Activated naive CD4-positive, alpha-beta T cell treated with anti-CD3 and anti-CD28 coated beads, Interleukin-2, amount 10 ng/mL, durations not matched to agents 7 days and 5 days (primary cell): ENCODE measurements around the gene EIF3K.

Experiments used
- CTCF ChIA-PET: fragments of 350-600 bp; sonication (Branson Sonifier 250); formaldehyde crosslinking; loops from one replicate; lab custom pipeline; 2021; ENCODE audit warnings: antibody characterized with exemption; lab: Charles Lee
- DNase-seq: peaks from one replicate; pipeline ENCODE4 v3.0.0-alpha.2; 2020
- H3K27ac Mint-ChIP-seq: one replicate; pipeline ENCODE4 v1.8.0; 2021; ENCODE audit warnings: mild to moderate bottlenecking, moderate library complexity, mixed read lengths
- H3K27me3 Mint-ChIP-seq: one replicate; pipeline ENCODE4 v1.8.0; 2021; ENCODE audit warnings: mild to moderate bottlenecking, mixed read lengths
- H3K36me3 Mint-ChIP-seq: one replicate; pipeline ENCODE4 v1.8.0; 2021; ENCODE audit warnings: mixed read lengths
- H3K4me1 Mint-ChIP-seq: one replicate; pipeline ENCODE4 v1.8.0; 2021; ENCODE audit warnings: mixed read lengths
- H3K4me3 Mint-ChIP-seq: one replicate; pipeline ENCODE4 v1.8.0; 2021; ENCODE audit warnings: mild to moderate bottlenecking, moderate library complexity, mixed read lengths
- H3K9me3 Mint-ChIP-seq: one replicate; pipeline ENCODE4 v1.8.0; 2021; ENCODE audit warnings: mixed read lengths

EIF3K gene

DNA sequence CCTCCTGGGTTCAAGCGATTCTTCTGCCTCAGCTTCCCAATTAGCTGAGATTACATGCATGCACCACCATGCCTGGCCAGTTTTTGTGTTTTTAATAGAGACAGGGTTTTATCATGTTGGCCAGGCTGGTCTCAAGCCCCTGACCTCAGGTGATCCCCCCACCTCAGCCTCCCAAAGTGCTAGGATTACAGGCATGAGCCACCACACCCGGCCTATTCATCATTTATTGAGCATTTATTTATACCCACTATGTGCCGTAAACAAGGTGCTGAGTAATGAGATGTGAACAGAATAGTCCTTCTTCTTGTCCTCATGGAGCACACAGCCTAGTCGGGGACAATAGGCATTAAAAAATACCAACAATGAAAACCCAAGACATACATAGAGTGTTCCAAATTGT, 54.0 kb downstream of the EIF3K start:
- Mint-ChIP-seq H3K4me1 (peaks cover 82% of the 10 kb centered on the region), H3K36me3 (peaks cover 41% of the 10 kb centered on the region), H3K27me3 (no peaks in the 10 kb centered on the region), H3K27ac (no peak overlapping the region), H3K9me3 (no peaks in the 10 kb centered on the region), H3K4me3 (no peak overlapping the region)
- no peak for DNase-seq
- CTCF ChIA-PET = no interaction called here

DNA sequence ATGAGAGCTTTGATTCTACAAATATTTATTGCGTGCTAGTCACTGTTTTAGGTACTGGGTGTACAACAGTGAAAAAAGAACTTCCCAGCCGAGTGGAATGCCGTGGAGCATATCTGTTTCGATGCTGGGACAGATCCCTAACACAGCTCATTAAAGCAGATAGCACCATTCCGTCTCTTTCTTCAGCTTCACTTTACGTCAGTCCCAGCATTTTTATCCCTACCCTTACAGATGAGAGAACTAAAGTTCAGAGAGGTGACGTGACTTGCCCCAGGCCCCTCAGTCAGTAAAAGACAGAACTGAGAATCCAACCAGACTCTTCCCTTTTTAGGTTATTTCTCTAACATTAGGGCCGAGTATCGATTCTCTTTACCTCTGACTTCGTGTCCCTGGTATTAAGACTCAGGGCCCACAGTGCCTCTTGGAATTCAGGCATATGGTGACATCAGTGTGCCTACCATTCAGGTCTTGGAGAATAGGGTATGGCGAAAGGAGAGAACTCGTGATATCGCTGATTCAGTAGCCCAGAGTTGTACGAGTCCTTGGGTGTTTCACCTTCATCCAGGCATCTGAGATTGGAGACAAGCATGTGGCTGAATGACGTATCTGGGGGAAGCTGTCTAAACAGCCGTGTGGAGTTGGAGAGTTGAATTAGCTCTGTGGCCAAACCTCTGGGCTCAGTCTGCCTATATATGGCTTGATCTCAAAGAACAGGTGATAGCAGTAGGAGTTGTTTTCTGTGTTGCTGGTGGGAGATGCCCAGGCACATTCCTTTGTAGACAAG, 55.6 kb downstream of the EIF3K start:
- Mint-ChIP-seq H3K27me3 (no peaks in the 10 kb centered on the region), H3K27ac (no peak overlapping the region), H3K36me3 (peaks cover 40% of the 10 kb centered on the region), H3K4me1 (peaks cover 82% of the 10 kb centered on the region), H3K4me3 (no peak overlapping the region), H3K9me3 (no peaks in the 10 kb centered on the region)
- CTCF ChIA-PET = no interaction called here
- no peak for DNase-seq

DNA sequence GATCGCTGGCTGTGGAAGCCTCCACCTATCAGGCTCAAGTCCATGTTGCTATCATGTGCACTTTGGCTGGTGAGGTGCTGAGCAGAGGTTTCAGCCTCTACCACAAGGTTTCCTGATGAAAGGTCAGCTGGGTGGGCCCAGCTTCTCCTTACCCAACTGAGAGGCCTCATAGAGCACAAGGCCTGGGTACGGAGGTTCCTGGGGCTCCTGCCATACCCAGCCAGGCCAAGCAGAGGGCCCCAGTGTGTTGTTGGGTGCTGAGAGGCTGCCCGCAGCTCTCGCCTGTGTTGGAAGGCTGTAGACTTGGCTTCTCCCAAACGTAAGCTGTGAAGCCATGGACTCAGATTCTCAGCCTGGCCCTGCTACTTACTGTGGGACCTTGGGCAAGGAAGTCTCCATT, 56.6 kb downstream of the EIF3K start:
- Mint-ChIP-seq H3K4me3 (no peak overlapping the region), H3K27ac (peak overlapping the region; percentile 3), H3K9me3 (no peaks in the 10 kb centered on the region), H3K4me1 (peaks cover 83% of the 10 kb centered on the region), H3K36me3 (peaks cover 40% of the 10 kb centered on the region), H3K27me3 (no peaks in the 10 kb centered on the region)
- CTCF ChIA-PET = no interaction called here
- no peak for DNase-seq

DNA sequence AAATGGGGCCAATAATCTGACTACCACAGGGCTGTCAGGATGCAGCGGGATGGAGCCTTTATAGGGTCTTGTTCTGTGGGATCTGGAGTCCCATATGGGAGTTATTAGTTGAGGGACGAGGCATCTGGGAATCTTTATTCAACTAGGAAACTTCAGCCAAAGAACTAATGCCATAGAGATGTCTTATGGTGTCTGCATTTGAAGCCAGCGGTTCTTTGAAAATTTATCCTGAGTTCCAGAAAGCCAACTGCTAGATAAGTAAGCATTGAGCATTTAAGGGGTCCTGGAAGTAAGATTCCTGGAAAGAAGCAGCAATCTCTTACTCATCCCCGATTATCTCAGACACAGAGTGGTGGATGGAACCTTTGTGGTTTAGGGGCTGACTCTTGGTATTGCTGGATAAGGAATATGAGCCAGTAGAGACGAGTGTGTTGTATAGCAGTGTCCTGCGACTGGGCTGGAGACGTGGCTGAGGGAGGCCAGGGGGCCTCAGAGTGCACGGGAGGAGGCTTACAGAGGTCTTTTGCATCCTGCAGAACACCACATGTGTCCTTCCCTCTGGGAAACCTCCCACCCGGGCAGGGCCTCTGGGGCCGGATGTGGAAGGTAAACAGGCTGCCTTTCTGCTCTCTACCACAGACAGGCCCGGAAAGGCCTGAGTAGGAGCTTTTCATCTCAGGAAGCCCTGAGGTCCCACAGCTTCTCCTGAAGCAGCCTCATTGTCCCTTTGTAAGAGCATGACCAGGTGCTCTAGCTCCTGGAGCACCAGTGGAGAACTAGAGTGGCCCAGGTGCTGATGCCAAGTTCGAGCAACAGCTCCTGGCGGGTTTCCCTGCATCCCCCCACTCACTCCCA, 57.3 kb downstream of the EIF3K start:
- Mint-ChIP-seq H3K4me3 (no peak overlapping the region), H3K4me1 (peaks cover 85% of the 10 kb centered on the region), H3K9me3 (no peaks in the 10 kb centered on the region), H3K27ac (no peak overlapping the region), H3K36me3 (peaks cover 39% of the 10 kb centered on the region), H3K27me3 (no peaks in the 10 kb centered on the region)
- no peak for DNase-seq
- CTCF ChIA-PET = interaction anchor here (1.4 kb wide), 1 partner anchor 19 kb away, joined by 4 read pairs; no protein-coding TSS in a partner anchor

DNA sequence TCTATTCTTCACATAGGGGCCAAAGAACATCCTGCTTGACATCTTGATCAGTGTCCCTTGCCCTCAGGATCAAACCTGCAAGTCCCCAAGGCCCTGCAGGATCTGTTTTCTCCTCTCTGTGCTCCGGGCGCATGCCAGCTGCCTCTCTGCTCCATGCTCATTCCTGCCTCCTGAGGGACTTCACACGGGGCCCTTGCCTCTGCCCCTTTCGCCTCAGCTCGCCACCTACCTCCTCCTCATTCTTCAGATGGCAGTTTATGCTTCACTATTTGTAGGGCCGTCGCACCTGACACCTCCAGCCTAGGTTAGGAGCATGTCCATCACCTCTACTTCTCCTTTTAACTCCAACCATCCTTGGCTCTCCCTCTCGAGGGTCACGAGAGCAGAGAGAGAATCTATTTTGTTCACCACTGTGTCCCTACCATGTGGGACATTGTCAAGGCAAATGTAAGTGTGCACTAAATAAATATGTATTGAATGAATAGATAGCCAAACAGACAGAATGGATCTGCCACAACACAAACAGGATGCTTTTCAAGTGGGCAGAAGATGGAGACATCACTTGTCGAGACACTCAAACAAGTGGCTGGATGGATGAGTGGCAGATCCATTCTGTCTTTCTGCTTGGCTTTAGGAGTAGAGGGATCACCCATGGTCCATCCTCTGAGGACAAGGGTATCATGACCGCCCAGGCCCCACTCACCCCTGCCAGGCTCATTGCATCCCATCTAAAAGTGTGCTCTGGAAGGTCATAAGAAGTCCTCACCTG, 58.1 kb downstream of the EIF3K start:
- Mint-ChIP-seq H3K36me3 (peaks cover 44% of the 10 kb centered on the region), H3K27ac (no peak overlapping the region), H3K27me3 (no peaks in the 10 kb centered on the region), H3K4me1 (peaks cover 83% of the 10 kb centered on the region), H3K9me3 (no peaks in the 10 kb centered on the region), H3K4me3 (no peak overlapping the region)
- CTCF ChIA-PET = interaction anchor here (1.4 kb wide), 1 partner anchor 20 kb away, joined by 4 read pairs; no protein-coding TSS in a partner anchor
- no peak for DNase-seq

DNA sequence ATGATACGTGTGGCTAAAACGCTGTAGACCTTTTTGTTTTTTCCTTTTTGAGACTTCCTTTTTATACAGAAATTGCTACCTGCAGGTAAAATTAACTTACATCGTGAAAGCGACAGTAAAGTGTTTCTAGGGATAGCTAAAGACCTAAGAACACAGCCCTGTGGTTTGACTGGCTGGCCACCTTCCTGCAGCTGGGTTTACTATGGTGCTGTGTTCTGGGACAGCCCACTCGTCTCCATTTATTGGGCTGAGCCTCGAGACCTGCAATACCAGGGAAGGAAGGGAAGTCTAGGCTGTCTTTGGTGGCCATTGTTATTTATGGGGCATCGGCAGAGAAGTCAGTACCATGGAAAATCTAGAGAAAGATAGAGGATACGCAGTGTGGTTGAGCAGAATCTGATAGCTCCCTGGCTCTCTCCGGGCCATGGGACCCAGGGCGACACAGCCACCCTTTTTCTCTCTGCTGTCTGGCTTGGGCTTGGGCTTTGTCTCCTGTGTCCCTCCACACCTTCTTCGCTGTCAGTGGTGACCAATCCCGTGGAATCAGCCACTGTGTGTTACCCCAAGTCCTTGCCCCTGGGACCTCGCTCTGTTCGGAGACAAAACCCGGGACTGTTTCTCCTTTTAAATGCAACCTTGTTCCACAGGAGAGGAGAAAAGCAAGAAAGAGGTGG, 59.4 kb downstream of the EIF3K start:
- no peak for DNase-seq
- H3K9me3 Mint-ChIP-seq = peaks cover 3% of the 10 kb centered on the region
- H3K36me3 Mint-ChIP-seq = peaks cover 55% of the 10 kb centered on the region
- H3K27me3 Mint-ChIP-seq = no peaks in the 10 kb centered on the region
- H3K27ac Mint-ChIP-seq = no peak overlapping the region
- no peak overlapping the region for H3K4me3 Mint-ChIP-seq
- peaks cover 93% of the 10 kb centered on the region for H3K4me1 Mint-ChIP-seq
- CTCF ChIA-PET = interaction anchor here (1.1 kb wide), 1 partner anchor 275 kb away, joined by 3 read pairs; the partner anchor contains the start of gene FAM98C

DNA sequence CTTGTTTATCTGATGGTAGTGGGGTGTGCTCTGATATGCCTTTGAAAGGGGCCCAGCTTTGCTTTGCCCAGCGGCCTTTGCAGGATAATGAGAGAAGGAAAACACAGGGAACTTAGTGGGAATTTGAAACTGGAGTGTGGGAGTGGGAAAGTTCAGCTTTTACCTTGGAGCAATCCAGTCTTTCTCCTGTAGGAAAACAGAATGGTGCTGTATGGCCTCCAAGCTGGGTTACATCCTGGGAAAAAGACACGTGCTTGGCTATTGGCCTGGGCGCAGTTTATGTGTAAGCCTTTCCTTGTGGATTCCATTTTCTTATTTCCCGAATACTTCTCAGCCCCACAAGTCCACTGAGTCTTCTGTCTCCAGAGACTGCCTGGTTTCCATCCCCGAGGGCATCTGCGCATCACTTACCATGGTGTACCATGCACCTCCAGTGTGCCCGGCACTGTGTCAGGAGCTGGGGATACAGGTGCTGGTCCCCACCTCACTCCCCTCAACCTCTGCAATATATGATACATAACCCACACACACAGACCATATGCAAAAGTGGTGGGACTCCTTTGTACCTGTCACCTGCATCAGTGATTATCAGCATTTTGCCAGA, 60.0 kb downstream of the EIF3K start:
- DNase-seq = no peak
- CTCF ChIA-PET = interaction anchor here (1.1 kb wide), 1 partner anchor 276 kb away, joined by 3 read pairs; the partner anchor contains the start of gene FAM98C
- Mint-ChIP-seq H3K9me3 (peaks cover 3% of the 10 kb centered on the region), H3K4me3 (no peak overlapping the region), H3K27me3 (no peaks in the 10 kb centered on the region), H3K4me1 (peaks cover 97% of the 10 kb centered on the region), H3K27ac (no peak overlapping the region), H3K36me3 (peaks cover 59% of the 10 kb centered on the region)

DNA sequence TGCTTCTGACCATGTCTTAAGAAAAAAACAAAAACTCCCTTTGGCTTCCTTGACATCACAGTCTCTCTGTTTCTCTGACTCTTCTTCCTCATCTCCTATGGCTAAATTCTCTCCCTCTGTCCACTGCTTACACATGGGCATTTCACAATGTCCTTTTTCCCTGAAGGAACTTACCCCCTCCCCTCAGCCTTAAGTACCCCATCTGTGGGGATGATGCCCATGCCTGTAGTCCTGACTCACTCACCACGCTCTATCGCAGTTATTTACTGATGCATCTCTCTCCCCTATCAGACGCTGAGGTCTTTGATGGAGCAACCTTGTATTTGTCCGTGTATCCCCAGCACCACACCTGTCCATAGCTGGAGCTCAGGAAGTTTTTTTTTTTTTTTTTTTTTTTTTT, 60.9 kb downstream of the EIF3K start:
- CTCF ChIA-PET = no interaction called here

DNA sequence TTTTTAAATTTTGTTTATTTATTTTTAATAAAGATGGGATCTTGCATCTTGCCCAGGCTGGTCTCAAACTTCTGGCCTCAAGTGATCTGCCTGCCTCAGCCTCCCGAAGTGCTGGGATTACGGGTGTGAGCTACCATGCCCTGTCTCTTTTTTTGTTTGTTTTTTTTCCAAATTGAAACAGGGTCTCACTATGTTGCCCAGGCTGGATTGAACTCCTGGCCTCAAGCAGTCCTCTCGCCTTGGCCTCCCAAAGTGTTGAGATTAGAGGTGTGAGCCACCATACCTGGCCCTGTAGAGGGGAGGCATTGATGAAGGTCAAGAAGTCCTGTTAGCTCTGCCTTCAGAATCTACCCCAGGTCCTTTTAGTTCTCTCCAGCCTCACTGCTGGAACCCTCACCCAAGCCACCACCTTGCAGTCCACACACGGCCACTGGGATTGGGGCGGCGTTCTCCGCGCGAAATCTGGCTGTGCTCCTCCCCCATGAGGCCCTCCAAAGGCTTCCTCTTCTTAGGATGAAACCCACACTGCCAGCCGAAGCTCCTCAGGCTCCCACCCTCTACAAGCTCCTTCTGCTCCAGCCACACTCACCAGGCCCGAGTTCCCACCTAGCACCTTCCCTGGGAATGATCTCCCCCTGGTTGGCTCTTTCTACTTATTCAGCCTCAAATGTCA, 63.3 kb downstream of the EIF3K start:
- Mint-ChIP-seq H3K27ac (no peak overlapping the region), H3K4me1 (peaks cover 98% of the 10 kb centered on the region), H3K36me3 (peaks cover 50% of the 10 kb centered on the region), H3K27me3 (no peaks in the 10 kb centered on the region), H3K9me3 (peaks cover 3% of the 10 kb centered on the region), H3K4me3 (no peak overlapping the region)
- DNase-seq = no peak
- CTCF ChIA-PET = interaction anchor here (1.1 kb wide), 1 partner anchor 248 kb away, joined by 3 read pairs; the partner anchor contains the start of genes MRPS12 and SARS2

More for the DNA sequence above, 60.9 kb downstream of the EIF3K start:
- DNase-seq = no peak
- peaks cover 57% of the 10 kb centered on the region for H3K36me3 Mint-ChIP-seq
- H3K27me3 Mint-ChIP-seq = no peaks in the 10 kb centered on the region
- peaks cover 98% of the 10 kb centered on the region for H3K4me1 Mint-ChIP-seq
- H3K4me3 Mint-ChIP-seq = no peak overlapping the region
- peak overlapping the region; percentile 2 for H3K27ac Mint-ChIP-seq
- peaks cover 3% of the 10 kb centered on the region for H3K9me3 Mint-ChIP-seq

DNA sequence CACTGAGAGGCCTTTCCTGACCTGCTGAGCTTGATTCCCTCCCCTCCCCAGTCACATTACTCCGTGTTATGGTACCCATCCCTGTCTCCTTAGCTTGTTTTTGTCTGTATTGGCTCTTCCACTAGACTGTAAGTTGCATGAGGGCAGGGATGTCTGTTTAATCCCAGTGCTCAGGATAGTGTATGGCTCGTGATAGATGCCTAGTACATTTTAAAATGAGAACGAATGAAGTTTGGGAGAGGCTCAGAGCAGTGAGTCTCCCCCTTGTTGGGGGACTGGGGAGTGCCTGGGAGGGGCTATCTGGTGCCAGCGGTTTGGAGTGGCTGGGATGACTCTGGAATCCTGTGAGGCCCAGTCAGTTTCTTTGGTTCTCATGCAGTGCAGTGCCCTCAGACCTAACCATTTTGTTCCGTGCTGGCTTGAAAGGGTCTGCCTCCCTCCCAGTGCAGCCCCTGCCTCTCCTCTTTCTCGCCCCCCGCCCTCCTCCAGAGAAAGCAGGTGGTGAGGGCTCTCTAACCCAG, 63.9 kb downstream of the EIF3K start:
- peaks cover 49% of the 10 kb centered on the region for H3K36me3 Mint-ChIP-seq

DNA sequence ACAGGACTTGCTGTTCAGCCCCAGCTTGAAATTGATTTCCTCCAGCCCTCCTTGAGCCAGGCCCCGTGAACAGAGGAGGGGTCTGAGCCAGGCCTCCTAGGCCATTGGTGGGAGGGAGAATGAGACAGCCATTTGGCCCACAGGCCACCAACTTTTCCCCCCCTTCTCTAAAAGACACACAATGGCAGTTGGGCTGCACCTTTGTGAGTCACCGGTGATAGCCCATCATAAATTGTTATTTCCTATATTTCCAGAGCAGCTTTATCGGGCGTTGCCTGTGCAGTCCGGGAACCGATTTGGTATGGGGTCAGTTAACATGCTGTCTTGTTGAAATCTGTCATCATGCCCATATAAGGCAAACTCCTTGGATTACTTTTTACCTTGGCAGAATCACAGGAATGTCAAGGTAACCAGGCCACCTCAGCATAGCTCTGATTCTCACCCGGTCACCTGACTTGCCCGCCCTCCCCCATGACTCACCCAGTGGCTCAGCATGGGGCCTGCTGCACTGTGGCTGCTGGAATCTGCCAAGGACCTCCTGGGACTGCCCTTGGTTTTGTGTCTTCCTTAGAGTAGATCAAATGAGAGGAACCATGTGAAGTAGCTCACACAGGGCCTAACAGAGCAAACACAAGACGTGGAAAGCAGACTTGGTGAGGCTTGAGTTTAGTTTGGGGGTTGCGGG, 64.5 kb downstream of the EIF3K start:
- H3K27ac Mint-ChIP-seq = peak overlapping the region; percentile 73
- H3K36me3 Mint-ChIP-seq = peaks cover 45% of the 10 kb centered on the region
- H3K4me3 Mint-ChIP-seq = no peak overlapping the region
- H3K4me1 Mint-ChIP-seq = peaks cover 95% of the 10 kb centered on the region
- DNase-seq = peak; percentile 52
- H3K9me3 Mint-ChIP-seq = peaks cover 3% of the 10 kb centered on the region
- CTCF ChIA-PET = no interaction called here
- H3K27me3 Mint-ChIP-seq = no peaks in the 10 kb centered on the region

More for the DNA sequence above, 63.9 kb downstream of the EIF3K start:
- H3K27me3 Mint-ChIP-seq = no peaks in the 10 kb centered on the region
- peak overlapping the region; percentile 73 for H3K27ac Mint-ChIP-seq
- peaks cover 98% of the 10 kb centered on the region for H3K4me1 Mint-ChIP-seq
- CTCF ChIA-PET = interaction anchor here (1.1 kb wide), 1 partner anchor 248 kb away, joined by 3 read pairs; the partner anchor contains the start of genes MRPS12 and SARS2
- H3K4me3 Mint-ChIP-seq = no peak overlapping the region
- no peak for DNase-seq
- peaks cover 3% of the 10 kb centered on the region for H3K9me3 Mint-ChIP-seq
